ENCODE data around the gene MYO7B. TPM values are rescaled to one million over a fixed set of nuclear protein-coding genes. Genes with fewer than 3 reads are reported as not detected.

Gene MYO7B
- total and polyA plus RNA-seq, 2 donors (not counting 1 experiment from before 2014, with no cell fraction given), result 5.0 to 68.2 TPM

GRCh38 chr2:127610561-127610960, 75.1 kb downstream of the MYO7B start:
- DNase-seq (no peak), ATAC-seq (ENCODE audit: low read depth) (no peak)
- Histone ChIP-seq H3K9me3 (ENCODE audit: control extremely low read depth in 1 of 3, control insufficient read depth in 2 of 3, insufficient read depth in 1 of 3, low read length in 2 of 3) (peaks cover 0 to 28% (median 9%) of the 10 kb centered on the region in 3 donors), H2AFZ (ENCODE audit: insufficient read depth, low read depth, low read length, poor library complexity, severe bottlenecking) (no peak overlapping the region), H3K4me3 (ENCODE audit: control extremely low read depth in 1 of 5, extremely low read depth in 1 of 5, insufficient read depth in 1 of 5, low read depth in 2 of 5, low read length in 4 of 5) (no peak overlapping the region), H3K27ac (ENCODE audit: low read length in 2 of 2) (no peak overlapping the region), H3K4me2 (replicated peaks; ENCODE audit: low read depth, low read length, poor library complexity, severe bottlenecking) (no peak overlapping the region), H3K27me3 (replicated peaks in 1 of 4; ENCODE audit: control extremely low read depth in 1 of 4, control insufficient read depth in 3 of 4, insufficient read depth in 4 of 4, low read length in 3 of 4) (peaks cover 0 to 3% (median 0%) of the 10 kb centered on the region in 4 experiments), H3K79me2 (ENCODE audit: control insufficient read depth, insufficient read depth, low read length) (no peaks in the 10 kb centered on the region), H3K4me1 (ENCODE audit: control insufficient read depth in 2 of 2, insufficient read depth in 2 of 2, low read length in 2 of 2) (peaks cover 5 to 24% of the 10 kb centered on the region in 2 donors), H3K9ac (ENCODE audit: low read length) (no peak overlapping the region), H3K36me3 (replicated peaks in 1 of 2; ENCODE audit: control extremely low read depth in 1 of 2, control insufficient read depth in 1 of 2, extremely low read depth in 1 of 2, insufficient read depth in 2 of 2, low read length in 1 of 2) (no peaks in the 10 kb centered on the region), H4K20me1 (ENCODE audit: control insufficient read depth, insufficient read depth, low read length, poor library complexity, severe bottlenecking) (no peaks in the 10 kb centered on the region)
- Mint-ChIP-seq H3K27ac (no peak overlapping the region), H3K9me3 (ENCODE audit: insufficient read depth) (peaks cover 9% of the 10 kb centered on the region), H3K4me3 (no peak overlapping the region), H3K27me3 (no peaks in the 10 kb centered on the region), H3K4me1 (peaks cover 37% of the 10 kb centered on the region)
- intact Hi-C loops (cut with micrococcal nuclease), result no loop called here
- ChIA-PET POLR2A (interaction anchor here (0.6 to 0.9 kb wide), 2 partner anchors 22 to 41 kb away, joined by 3 to 4 read pairs; no protein-coding TSS in a partner anchor), CTCF (interaction anchor here (2.3 to 3.6 kb wide), 2 partner anchors 19 to 40 kb away, joined by 7 to 22 read pairs; no protein-coding TSS in a partner anchor)
- no peak for TF ChIP-seq EZH2 (IDR thresholded peaks at IDR 0.05; ENCODE audit: borderline replicate concordance, insufficient read depth, low read depth, low read length, poor library complexity, severe bottlenecking)
- no peak for TF ChIP-seq CTCF (IDR thresholded peaks at IDR 0.05)
- 95% methylated on average over 1 of the region's 1 CpG for WGBS (ENCODE audit: insufficient coverage)

- Mint-ChIP-seq H3K4me1 (peaks cover 37% of the 10 kb centered on the region), H3K27ac (peak overlapping the region; percentile 50), H3K9me3 (ENCODE audit: insufficient read depth) (peaks cover 9% of the 10 kb centered on the region), H3K4me3 (no peak overlapping the region), H3K27me3 (no peaks in the 10 kb centered on the region)
- H3K4me2 ChIP-seq (replicated peaks; ENCODE audit: low read depth, low read length, poor library complexity, severe bottlenecking), result no peak overlapping the region
- H4K20me1 ChIP-seq (ENCODE audit: control insufficient read depth, insufficient read depth, low read length, poor library complexity, severe bottlenecking), result no peaks in the 10 kb centered on the region
- TF ChIP-seq CTCF (IDR thresholded peaks at IDR 0.05), result no peak
- no peak for TF ChIP-seq EZH2 (IDR thresholded peaks at IDR 0.05; ENCODE audit: borderline replicate concordance, insufficient read depth, low read depth, low read length, poor library complexity, severe bottlenecking)
- no peaks in the 10 kb centered on the region for H3K36me3 ChIP-seq (replicated peaks in 1 of 2; ENCODE audit: control extremely low read depth in 1 of 2, control insufficient read depth in 1 of 2, extremely low read depth in 1 of 2, insufficient read depth in 2 of 2, low read length in 1 of 2)
- peaks cover 0 to 28% (median 9%) of the 10 kb centered on the region in 3 donors for H3K9me3 ChIP-seq (ENCODE audit: control extremely low read depth in 1 of 3, control insufficient read depth in 2 of 3, insufficient read depth in 1 of 3, low read length in 2 of 3)
- H3K27me3 ChIP-seq (replicated peaks in 1 of 4; ENCODE audit: control extremely low read depth in 1 of 4, control insufficient read depth in 3 of 4, insufficient read depth in 4 of 4, low read length in 3 of 4), result peaks cover 0 to 3% (median 0%) of the 10 kb centered on the region in 4 experiments
- no peak overlapping the region for H3K27ac ChIP-seq (ENCODE audit: low read length in 2 of 2)
- ChIA-PET CTCF (interaction anchor here (2.3 to 3.6 kb wide), 2 partner anchors 20 to 39 kb away, joined by 7 to 22 read pairs; no protein-coding TSS in a partner anchor), POLR2A (no interaction called here)
- DNase-seq, result no peak
- no peak overlapping the region for H2AFZ ChIP-seq (ENCODE audit: insufficient read depth, low read depth, low read length, poor library complexity, severe bottlenecking)
- H3K9ac ChIP-seq (ENCODE audit: low read length), result no peak overlapping the region
- no peaks in the 10 kb centered on the region for H3K79me2 ChIP-seq (ENCODE audit: control insufficient read depth, insufficient read depth, low read length)
- intact Hi-C loops (cut with micrococcal nuclease), result no loop called here
- peaks cover 3 to 23% of the 10 kb centered on the region in 2 donors for H3K4me1 ChIP-seq (ENCODE audit: control insufficient read depth in 2 of 2, insufficient read depth in 2 of 2, low read length in 2 of 2)
- H3K4me3 ChIP-seq (ENCODE audit: control extremely low read depth in 1 of 5, extremely low read depth in 1 of 5, insufficient read depth in 1 of 5, low read depth in 2 of 5, low read length in 4 of 5), result no peak overlapping the region
- no peak for ATAC-seq (ENCODE audit: low read depth)
- 94% methylated on average over 11 of the region's 11 CpGs for WGBS (ENCODE audit: insufficient coverage)
Observed at GRCh38 chr2:127611076-127611925, 75.8 kb downstream of the MYO7B start.

Data from B cell (primary cell).